Fibroblast of the aortic adventitia (primary cell): Measurements from ENCODE around the gene ARHGEF10L. TPM values are rescaled to one million over a fixed set of nuclear protein-coding genes. Genes with fewer than 3 reads are reported as not detected.

Experiments
- DNase-seq: peaks from one replicate; pipeline ENCODE4 v3.0.0-alpha.2; 2010; ENCODE audit warnings: low read depth
- H3K4me3 ChIP-seq: 2 replicates; pipeline ENCODE4 v1.5.1; 2011; ENCODE audit warnings: low read depth, mild to moderate bottlenecking, control low read depth, low read length, moderate library complexity
- total RNA-seq: library from RNA; depleted of rRNA; stranded (reverse); fragments of >200 nt; gene quantifications from 2 replicates; pipeline ENCODE4 v1.2.3, GENCODE V29; 2012; ENCODE audit warnings: low replicate concordance
- TF ChIP-seq, protein P1 (sequence below): IDR thresholded peaks from 2 replicates; pipeline ENCODE4 v1.5.1; 2011; ENCODE audit warnings: mild to moderate bottlenecking, low read length, control low read depth, inconsistent platforms; ENCODE audit not compliant: insufficient read depth

The ARHGEF10L gene
- total RNA-seq, 1 donor: 23.9 TPM

DNA sequence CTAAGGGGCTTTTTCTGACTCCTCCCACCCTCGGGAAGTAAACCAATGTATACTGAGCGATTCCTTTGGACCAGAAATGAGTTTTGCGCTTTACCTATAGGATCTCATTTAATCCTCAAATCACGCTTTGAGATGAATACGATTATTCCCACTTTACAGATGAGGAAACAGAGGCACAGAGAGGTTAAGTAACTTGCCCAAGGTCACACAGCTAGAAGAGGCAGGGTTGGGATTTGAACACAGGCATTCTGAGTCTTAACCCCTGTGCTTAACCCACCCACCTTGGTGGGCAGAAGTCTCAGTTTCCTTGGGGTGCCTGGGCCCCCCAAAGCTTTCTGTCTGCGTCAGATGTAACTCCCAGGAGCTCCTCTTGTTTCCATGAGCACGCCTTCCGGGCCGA, 129.8 kb downstream of the ARHGEF10L start:
- no peak overlapping the region for H3K4me3 ChIP-seq
- no peak for DNase-seq
- TF ChIP-seq, protein P1, sequence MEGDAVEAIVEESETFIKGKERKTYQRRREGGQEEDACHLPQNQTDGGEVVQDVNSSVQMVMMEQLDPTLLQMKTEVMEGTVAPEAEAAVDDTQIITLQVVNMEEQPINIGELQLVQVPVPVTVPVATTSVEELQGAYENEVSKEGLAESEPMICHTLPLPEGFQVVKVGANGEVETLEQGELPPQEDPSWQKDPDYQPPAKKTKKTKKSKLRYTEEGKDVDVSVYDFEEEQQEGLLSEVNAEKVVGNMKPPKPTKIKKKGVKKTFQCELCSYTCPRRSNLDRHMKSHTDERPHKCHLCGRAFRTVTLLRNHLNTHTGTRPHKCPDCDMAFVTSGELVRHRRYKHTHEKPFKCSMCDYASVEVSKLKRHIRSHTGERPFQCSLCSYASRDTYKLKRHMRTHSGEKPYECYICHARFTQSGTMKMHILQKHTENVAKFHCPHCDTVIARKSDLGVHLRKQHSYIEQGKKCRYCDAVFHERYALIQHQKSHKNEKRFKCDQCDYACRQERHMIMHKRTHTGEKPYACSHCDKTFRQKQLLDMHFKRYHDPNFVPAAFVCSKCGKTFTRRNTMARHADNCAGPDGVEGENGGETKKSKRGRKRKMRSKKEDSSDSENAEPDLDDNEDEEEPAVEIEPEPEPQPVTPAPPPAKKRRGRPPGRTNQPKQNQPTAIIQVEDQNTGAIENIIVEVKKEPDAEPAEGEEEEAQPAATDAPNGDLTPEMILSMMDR: no peak

DNA sequence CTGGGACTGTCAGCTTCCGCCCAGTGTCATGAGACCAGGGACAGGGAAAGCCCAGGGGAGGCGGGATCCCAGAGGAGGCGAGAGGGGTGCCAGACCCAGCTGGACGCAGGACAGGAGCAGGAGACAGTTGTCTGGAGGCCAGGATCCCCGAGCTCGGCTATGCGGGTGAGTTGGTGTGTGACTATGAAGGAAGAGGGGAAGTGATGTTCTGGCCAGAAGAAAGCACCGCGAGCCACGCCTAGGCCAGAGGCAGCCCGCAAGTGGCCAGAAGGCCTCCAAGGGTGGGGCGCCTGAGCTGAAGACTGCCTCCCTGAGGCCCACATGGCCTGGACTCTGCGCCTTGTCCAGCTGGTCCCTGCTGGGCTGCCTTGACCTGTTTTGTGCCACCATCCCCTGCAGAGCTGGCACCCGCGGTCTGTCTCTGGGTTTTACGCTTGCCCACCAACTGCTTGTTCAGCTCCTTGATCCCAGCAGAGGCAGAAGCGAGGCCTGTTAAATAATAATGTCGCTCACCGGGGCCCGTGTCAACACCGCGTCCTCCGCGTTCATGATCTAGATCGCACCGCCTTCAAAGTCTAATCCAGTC, 130.5 kb downstream of the ARHGEF10L start:
- no peak for DNase-seq
- no peak overlapping the region for H3K4me3 ChIP-seq
- TF ChIP-seq, protein P1: no peak

DNA sequence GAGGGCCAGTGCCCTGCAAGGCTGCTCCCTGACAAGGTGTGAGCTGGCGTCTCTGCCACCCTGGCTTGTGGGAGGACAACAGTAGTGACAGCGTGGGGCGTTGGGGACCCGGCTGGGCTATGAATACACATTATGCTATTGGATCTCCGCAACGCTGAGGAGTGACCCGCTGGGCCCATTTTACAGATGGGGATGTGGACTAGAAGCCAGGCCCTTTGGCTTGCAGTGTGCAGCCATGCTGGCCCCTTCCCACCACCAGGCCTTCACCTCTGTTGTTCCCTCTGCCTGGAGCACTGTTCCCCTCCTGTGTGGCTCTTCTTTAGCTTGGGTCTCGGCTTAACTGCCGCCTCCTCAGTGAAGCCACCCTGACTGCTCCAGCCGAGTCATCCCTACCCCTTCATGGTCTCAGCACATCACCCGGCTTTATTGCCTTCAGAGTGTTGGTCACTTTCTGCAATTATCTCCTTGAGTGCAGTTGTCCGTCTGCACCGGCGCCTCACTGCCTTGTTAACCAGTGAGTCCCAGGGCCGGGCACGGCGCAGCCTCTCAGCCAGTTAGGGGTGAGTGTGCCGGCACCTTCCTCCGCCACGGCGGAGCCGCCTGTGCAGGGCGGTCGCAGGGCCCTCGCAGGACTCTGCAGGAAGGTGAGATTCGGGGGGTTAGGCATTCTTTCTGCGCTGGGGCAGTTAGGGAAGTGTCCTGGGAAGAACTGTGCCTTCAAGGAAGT, 131.3 kb downstream of the ARHGEF10L start:
- DNase-seq: no peak
- H3K4me3 ChIP-seq: no peak overlapping the region
- TF ChIP-seq, protein P1: no peak

DNA sequence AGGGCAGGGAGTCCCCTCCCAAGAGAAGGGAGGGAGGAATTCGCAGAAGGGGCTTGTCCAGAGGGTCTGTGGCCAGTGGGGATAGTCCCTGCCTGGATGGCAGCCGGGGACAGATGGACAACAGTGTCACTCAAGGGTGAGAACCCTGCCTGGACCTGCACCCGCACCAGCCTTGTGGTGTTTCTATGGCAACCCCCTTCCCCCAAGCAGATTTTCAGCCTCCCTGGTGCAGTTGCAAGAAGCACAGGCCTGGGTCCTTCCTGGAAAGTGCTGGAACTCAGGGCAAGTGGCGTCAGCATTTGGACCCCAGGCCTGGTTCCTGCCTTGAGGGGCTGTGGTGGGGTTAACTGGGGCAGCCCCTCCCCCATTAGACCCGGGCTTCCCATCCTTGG, 131.8 kb downstream of the ARHGEF10L start:
- TF ChIP-seq, protein P1: no peak
- no peak overlapping the region for H3K4me3 ChIP-seq
- no peak for DNase-seq

DNA sequence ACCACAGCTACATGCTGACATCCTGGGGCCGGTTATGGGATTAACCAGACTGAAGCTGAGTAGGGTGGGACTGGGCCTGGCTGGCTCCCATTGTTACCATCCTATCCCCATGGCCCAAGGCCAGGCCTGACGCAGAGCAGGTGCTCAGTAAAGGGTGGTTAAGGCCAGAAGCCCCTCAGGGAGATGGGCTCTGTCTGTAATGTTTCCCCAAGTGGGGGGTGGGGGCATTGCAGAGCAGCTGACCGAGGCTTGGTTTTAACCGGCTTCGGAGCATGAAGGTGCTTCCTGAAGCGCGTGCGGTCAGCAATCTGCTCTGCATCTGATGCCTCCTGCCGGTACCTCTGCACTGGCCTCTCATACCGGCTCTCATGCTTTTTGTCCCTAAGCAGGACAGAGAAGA, 132.2 kb downstream of the ARHGEF10L start:
- TF ChIP-seq, protein P1: no peak
- H3K4me3 ChIP-seq: no peak overlapping the region
- DNase-seq: no peak

DNA sequence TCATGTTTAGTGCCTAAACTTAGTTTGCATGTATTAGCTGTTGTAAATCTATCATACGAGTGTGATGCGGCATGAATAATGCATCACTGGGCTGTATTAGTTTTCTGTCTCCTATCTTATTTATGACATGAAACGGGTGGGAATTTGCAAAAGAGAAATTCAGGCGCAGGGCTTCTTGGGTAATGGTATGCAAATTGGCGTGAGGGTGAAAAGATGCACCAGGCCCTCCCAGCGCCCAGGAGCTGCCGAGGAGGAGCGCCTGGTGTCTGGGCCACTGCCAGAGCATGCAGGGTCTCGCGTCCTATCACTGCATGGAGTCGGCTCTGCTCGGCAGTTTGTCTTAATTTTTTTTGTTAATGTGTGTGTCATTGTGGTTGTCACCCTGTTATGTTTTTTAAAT, 132.7 kb downstream of the ARHGEF10L start:
- no peak for DNase-seq
- H3K4me3 ChIP-seq: no peak overlapping the region
- TF ChIP-seq, protein P1: no peak
